ENCODE results near the gene MT1B. TPM values are rescaled to one million over a fixed set of nuclear protein-coding genes. Genes with fewer than 3 reads are reported as not detected.

MT1B gene
- total and polyA plus RNA-seq, 2 of the 4 experiments (the other 2 are of a cell fraction): not detected

DNA sequence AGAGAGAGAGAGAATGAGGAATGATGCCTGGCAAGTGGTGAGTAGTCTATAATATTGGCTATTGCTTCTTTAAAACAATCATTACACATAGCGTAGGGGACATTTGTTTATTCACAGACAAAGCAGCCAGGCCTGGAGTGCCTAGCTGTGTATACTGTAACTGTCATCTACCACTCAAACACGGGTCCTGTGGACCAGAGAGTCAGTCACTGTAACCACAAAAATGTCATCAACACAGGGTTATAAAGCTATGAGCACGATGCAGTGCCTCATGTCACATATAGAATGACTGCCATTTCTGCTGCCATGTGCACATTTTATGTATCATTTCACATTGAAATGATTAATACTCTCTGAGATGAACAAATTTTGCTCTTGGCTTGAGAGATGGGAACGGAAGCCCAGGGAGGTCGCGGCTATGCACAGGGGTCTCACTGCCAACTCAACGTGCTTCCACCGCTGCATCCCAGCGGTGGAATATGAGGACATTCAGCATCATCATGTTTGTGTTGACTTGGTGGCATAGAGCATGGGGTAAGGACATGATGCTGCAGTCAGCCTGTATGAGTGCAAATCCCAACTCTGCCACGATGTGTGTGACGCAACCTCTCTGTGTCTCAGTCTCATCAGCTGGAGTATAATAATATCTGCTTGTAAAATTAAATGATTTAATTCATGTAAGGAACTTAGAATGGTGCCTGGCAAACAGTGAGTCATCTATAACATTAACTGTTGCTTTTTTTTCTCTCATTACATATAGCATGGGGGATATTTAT is 21.3 kb downstream of the MT1B start:
- Histone ChIP-seq H3K9me3 (ENCODE audit: control insufficient read depth, insufficient read depth, low read length) (no peaks in the 10 kb centered on the region), H3K4ac (ENCODE audit: low read depth, low read length) (peak overlapping the region; percentile 7; the same call in 1 of the 2 replicates), H3K4me1 (ENCODE audit: control insufficient read depth, insufficient read depth, low read length) (peaks cover 13% of the 10 kb centered on the region), H3K14ac (replicated peaks; ENCODE audit: low read depth, low read length) (no peak overlapping the region), H3K27ac (ENCODE audit: insufficient read depth, low read length) (no peak overlapping the region), H2BK120ac (ENCODE audit: low read depth, low read length) (peak overlapping the region; percentile 4; the same call in 1 of the 2 replicates), H2AK9ac (replicated peaks; ENCODE audit: low read depth, low read length, poor library complexity) (no peak overlapping the region), H2AK5ac (ENCODE audit: low read depth, low read length) (no peak overlapping the region), H3K4me2 (ENCODE audit: low read depth, low read length) (peak overlapping the region; percentile 35), H3K79me1 (ENCODE audit: low read depth in 1 of 2, low read length in 2 of 2) (no peaks in the 10 kb centered on the region), H3K36me3 (ENCODE audit: control insufficient read depth, insufficient read depth, low read length) (no peaks in the 10 kb centered on the region), H3K4me3 (ENCODE audit: insufficient read depth, low read depth, low read length) (no peak overlapping the region), H3K23ac (ENCODE audit: low read depth, low read length) (peak overlapping the region; percentile 18; the same call in 1 of the 2 replicates), H4K91ac (ENCODE audit: insufficient read depth, low read depth, low read length) (no peak overlapping the region), H4K20me1 (ENCODE audit: insufficient read depth, low read length) (peaks cover 4% of the 10 kb centered on the region; the same call in 1 of the 2 replicates), H3K56ac (ENCODE audit: extremely low read depth, insufficient read depth, low read length) (0 out of 2 replicates have a peak overlapping the region, but pooled peaks have one; percentile 8), H3K9me1 (ENCODE audit: insufficient read depth, low read length) (peaks cover 5% of the 10 kb centered on the region), H3K27me3 (ENCODE audit: control insufficient read depth, insufficient read depth, low read length) (peaks cover 50% of the 10 kb centered on the region), H2BK20ac (ENCODE audit: low read depth, low read length) (no peak overlapping the region), H3K9ac (ENCODE audit: low read depth, low read length) (no peak overlapping the region), H4K8ac (ENCODE audit: low read depth in 2 of 2, low read length in 2 of 2) (no peak overlapping the region), H4K5ac (ENCODE audit: low read depth, low read length) (no peak overlapping the region), H3K18ac (ENCODE audit: low read depth, low read length) (no peak overlapping the region), H2BK5ac (ENCODE audit: low read depth, low read length, poor library complexity, severe bottlenecking) (no peak overlapping the region), H2BK15ac (ENCODE audit: low read depth, low read length) (no peak overlapping the region), H2AFZ (replicated peaks; ENCODE audit: low read length, poor library complexity) (peak overlapping the region; percentile 76)
- ATAC-seq (ENCODE audit: low read depth) (peak; percentile 68), DNase-seq (peak; percentile 56)
- BruUV-seq (replicated peaks): no TSS peak
- dilution Hi-C loops (cut with HindIII; ENCODE audit: low sequenced_read_pairs, unreplicated experiment) (no loop called here), in situ Hi-C loops (cut with MboI; ENCODE audit: low sequenced_read_pairs) (no loop called here), intact Hi-C loops (cut with micrococcal nuclease) (no loop called here)
- 0% methylated on average over 2 of the region's 11 CpGs; no CpG with 5 or more reads in 1 of the 2 experiments for WGBS, 2 experiments (ENCODE audit: extremely low coverage in 2 of 2, insufficient read length in 1 of 2)
- TF ChIP-seq, protein P1, sequence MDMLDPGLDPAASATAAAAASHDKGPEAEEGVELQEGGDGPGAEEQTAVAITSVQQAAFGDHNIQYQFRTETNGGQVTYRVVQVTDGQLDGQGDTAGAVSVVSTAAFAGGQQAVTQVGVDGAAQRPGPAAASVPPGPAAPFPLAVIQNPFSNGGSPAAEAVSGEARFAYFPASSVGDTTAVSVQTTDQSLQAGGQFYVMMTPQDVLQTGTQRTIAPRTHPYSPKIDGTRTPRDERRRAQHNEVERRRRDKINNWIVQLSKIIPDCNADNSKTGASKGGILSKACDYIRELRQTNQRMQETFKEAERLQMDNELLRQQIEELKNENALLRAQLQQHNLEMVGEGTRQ (IDR thresholded peaks at IDR 0.05; ENCODE audit: low read depth, low read length): no peak
- TF ChIP-seq RAD21 (IDR thresholded peaks at IDR 0.05; ENCODE audit: low read length): no peak
- TF ChIP-seq RCOR1 (IDR thresholded peaks at IDR 0.05; ENCODE audit: insufficient replicate concordance, low read length): no peak
- no peak for TF ChIP-seq CTCF (conservative IDR thresholded peaks at IDR 0.05; ENCODE audit: low read depth, low read length)
- peak; percentile 94 for TF ChIP-seq CEBPB (IDR thresholded peaks at IDR 0.05; ENCODE audit: low read depth, low read length)
- TF ChIP-seq FOS (IDR thresholded peaks at IDR 0.05; ENCODE audit: low read depth, low read length): no peak
- no peak for TF ChIP-seq MXI1 (IDR thresholded peaks at IDR 0.05; ENCODE audit: borderline replicate concordance, low read depth, low read length)
- TF ChIP-seq ELK1 (IDR thresholded peaks at IDR 0.05; ENCODE audit: borderline replicate concordance, low read depth, low read length): no peak
- no peak for TF ChIP-seq NFE2L2 (IDR thresholded peaks at IDR 0.05; ENCODE audit: low read depth, low read length)
- TF ChIP-seq MAFK (IDR thresholded peaks at IDR 0.05; ENCODE audit: low read depth, low read length): peak; percentile 22; the same call in 1 of the 2 replicates
- ChIA-PET CTCF (interaction anchor here (0.6 to 2.7 kb wide), 6 partner anchors 8 to 116 kb away, joined by 3 to 10 read pairs (median 4); partner anchors contain the start of gene MT1X), POLR2A (ENCODE audit: unreplicated experiment) (no interaction called here)

Data from IMR-90 (cell line).